Fibroblast of lung (primary cell): ENCODE results near the gene ALDH1A1.

ENCODE experiments used
- CTCF ChIP-seq, 2 donors: IDR thresholded peaks in 1 of 2; conservative IDR thresholded peaks in 1 of 2; 1 replicate in 1 of 2; 2 replicates in 1 of 2; pipeline ENCODE4 v1.5.1; 2011 to 2012; ENCODE audit warnings: low read length in 2 of 2, control low read depth in 1 of 2, inconsistent platforms in 1 of 2, low read depth in 1 of 2, mild to moderate bottlenecking in 1 of 2
- EZH2 ChIP-seq: IDR thresholded peaks from 2 replicates; pipeline ENCODE4 v1.5.1; 2012; ENCODE audit warnings: low read length, control low read depth, mild to moderate bottlenecking; ENCODE audit errors: missing control alignments

- TF ChIP-seq CTCF (conservative IDR thresholded peaks at IDR 0.05 in 1 of 2, IDR thresholded peaks at IDR 0.05 in 1 of 2; ENCODE audit: low read depth in 1 of 2, low read length in 2 of 2), result no peak
- TF ChIP-seq EZH2, result no peak
These were observed 25.9 kb upstream of the ALDH1A1 start for GRCh38 chr9:72978744-72979143.
